ENCODE measurements around the gene KANSL1.

KANSL1 gene

DNA sequence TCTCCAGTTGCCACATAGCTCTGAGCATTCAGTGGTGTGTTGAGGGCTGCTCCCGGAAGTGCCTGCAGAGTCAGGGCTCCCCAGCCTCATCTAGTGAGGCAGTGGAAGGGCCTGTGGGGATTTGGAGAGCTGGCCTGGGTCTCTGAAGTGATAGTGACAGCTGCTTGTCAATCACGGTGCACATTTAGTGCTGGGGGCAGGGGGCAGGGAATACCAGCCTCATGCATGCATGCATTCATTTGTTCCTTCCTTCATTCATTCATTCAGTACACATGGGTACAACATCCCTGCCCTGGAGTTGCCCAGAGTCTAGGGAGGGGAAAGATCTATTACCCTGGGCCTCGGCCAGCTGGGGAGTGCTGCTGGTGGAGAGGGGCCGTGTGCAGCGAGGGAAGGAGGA is 205.5 kb downstream of the KANSL1 start:
- no peak for DNase-seq (ENCODE audit: low spot score)
- no peak for FAIRE-seq

DNA sequence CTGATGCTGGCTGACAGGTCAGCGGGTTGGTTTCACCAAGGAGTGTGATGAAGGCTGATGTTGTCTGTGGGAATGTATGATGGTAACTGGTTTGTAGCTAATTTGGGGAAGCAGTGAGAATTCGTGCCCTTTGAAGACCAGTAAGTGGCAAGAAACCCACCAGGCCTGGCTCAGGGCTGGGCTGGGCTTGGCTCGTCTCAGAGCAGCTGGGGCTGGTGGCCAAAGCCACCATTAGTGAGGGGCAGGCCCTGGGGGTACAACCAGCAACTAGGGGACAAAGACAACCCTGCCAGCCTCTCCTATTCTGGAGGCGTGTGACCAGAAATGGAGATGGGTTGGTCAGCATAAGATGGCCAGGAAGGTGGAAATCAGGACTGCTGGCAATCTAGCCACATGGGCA is 207.2 kb downstream of the KANSL1 start:
- no peak for FAIRE-seq
- no peak for DNase-seq (ENCODE audit: low spot score)

DNA sequence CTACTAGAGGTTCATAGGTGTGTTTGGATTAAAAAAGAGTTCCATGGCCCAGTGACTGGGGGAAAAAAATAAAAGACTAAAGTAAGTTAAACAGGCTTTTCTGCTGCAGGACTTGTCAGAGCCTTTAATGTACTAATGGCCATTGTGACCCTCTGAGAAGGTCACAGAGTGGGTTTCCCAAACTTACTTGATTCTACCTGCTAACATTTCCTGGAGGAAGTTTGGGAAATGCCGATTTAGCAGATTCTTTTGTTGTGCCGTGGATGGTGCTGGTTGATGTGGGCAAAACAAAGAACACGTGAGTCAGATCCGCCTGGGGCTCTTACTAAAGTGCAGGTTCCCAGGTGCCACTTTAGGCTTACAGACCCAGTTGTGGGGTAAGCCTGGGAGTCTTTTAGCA is 207.8 kb downstream of the KANSL1 start:
- no peak for DNase-seq (ENCODE audit: low spot score)
- no peak for FAIRE-seq

DNA sequence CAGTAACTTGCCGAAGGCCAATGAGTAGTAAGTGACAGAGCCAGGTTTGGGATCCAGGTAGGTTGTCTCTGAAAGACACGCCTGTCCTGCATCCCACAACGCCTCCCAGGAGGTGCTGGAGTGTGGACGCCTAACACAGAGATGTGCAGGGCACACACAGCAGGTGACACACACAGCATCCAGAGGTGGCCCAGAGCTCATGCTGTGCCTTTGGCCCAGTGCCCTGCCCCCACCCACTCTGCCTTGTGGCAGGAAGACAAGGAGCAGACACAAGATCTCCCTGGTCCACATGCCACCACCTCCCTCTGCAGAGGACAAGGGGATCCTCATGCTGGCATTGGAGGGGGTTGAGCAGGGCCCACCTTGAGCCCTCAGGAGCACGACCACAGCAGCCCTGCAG is 208.9 kb downstream of the KANSL1 start:
- no peak for DNase-seq (ENCODE audit: low spot score)
- FAIRE-seq, result no peak

DNA sequence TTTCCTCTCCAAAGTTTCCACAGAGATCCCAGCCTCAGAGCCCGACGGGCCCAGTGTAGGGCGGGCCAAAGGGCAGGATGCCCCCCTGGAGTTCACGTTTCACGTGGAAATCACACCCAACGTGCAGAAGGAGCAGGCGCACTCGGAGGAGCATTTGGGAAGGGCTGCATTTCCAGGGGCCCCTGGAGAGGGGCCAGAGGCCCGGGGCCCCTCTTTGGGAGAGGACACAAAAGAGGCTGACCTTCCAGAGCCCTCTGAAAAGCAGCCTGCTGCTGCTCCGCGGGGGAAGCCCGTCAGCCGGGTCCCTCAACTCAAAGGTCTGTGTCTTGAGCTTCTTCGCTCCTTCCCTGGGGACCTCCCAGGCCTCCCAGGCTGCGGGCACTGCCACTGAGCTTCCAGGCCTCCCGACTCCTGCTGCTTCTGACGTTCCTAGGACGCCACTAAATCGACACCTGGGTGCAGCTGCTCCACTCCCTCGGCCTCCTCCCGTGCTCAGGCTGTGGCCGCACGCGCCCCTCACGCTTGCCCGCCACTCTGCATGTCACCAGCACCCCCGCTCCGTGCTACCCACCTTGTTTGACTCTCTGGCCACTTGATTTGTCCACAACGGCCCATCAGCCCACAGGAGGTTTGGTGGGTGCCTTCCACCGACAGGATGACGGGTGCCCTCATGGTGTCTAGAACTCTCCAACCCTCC is 209.5 kb downstream of the KANSL1 start:
- DNase-seq (ENCODE audit: low spot score) (no peak), FAIRE-seq (no peak)

DNA sequence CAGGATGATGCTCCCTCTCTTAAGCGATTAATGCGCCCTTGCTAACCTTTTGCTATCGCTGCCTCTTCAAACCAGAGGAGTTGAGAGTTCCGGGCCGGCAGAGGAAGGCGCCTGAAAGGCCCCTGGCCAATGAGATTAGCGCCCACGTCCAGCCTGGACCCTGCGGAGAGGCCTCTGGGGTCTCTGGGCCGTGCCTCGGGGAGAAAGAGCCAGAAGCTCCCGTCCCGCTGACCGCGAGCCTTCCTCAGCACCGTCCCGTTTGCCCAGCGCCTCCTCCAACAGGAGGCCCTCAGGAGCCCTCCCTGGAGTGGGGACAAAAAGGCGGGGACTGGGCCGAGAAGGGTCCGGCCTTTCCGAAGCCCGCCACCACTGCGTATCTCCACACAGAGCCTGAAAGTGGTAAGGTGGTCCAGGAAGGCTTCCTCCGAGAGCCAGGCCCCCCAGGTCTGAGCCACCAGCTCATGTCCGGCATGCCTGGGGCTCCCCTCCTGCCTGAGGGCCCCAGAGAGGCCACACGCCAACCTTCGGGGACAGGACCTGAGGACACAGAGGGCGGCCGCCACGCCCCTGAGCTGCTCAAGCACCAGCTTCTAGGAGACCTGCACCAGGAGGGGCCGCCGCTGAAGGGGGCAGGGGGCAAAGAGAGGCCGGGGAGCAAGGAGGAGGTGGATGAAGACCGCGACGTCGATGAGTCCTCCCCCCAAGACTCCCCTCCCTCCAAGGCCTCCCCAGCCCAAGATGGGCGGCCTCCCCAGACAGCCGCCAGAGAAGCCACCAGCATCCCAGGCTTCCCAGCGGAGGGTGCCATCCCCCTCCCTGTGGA is 210.2 kb downstream of the KANSL1 start:
- no peak for DNase-seq (ENCODE audit: low spot score)
- no peak for FAIRE-seq

DNA sequence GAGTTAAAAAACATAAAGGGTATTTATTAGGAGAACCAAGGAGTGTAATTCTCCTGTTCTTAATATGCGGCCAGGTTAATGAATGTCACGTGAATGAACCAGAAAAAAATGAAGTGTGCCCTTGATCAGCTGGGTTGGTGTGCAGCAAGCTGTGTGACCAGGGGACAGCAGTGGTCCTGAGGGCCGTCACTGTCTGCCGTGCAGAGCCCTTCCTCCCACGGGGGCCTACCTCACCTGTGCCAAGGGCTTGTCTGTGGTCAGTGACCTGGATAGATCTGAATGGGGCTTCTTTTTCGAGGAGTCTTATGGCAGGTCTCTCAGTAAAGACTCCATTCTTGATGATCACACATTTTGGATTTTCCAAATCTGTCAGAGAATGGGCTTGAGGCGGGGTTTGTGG is 211.9 kb downstream of the KANSL1 start:
- no peak for FAIRE-seq
- DNase-seq (ENCODE audit: low spot score), result no peak

DNA sequence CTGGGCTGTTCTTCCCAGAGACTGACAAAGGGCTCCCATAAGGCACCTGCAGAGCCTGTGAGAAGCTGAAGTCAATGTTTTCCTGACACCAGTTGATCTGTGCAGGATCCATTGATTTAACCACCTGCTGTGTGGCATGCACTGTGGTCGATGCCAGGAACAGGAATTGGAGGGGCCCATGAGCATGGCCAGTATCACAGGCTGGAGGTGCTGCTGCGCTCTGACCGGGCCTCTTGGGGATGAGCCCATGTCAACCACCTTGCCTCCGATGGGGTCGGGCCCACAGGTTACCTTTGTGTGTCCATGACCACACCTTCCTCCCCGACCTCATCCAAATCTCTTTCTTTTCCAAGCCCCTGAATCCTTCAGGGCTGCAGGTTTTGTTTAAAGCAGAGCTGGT is 212.4 kb downstream of the KANSL1 start:
- DNase-seq (ENCODE audit: low spot score) (no peak), FAIRE-seq (no peak)

All from urothelium cell line (cell line).